ENCODE measurements around the gene SIT1.

SIT1 gene, protein sequence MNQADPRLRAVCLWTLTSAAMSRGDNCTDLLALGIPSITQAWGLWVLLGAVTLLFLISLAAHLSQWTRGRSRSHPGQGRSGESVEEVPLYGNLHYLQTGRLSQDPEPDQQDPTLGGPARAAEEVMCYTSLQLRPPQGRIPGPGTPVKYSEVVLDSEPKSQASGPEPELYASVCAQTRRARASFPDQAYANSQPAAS

DNA sequence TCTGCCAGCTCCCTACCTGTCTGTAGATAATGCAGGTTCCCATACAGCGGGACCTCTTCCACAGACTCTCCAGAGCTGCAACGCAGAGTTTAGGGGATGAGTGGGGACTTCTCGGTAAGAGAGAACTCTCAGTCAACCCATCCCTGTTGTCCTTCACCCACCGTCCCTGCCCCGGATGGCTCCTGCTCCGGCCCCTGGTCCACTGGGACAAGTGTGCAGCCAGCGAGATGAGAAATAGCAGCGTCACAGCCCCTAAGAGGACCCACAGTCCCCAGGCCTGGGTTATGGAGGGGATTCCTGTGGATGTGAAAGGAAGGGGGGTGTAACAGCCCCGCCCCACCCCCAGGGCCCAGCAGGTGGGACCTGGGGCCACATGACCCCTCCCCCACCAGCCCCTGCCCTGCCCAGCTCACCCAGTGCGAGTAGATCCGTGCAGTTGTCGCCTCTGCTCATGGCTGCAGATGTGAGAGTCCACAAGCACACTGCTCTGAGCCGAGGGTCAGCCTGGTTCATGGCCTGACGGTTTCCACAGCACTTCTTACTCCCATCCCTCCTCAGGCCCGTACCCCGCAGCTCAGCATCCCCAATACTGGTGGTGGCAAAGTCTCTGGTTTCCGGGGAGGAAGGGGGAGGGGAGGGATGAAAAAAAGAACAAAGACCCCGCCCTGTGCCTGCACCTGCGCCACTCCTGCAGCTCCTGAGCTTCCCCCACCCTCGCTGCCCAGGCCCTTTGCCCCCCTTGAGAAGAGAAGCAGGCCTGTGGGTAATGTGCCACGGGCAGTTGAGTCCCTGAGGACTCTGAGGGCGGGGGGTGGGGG lies at the start of gene SIT1:
SIT1 (minus strand) TSS at position 591 of the 818 bp plus-strand sequence; CDS start at position 513, 78 bp downstream.
- Histone ChIP-seq H3K36me3 (ENCODE audit: control insufficient read depth in 1 of 2, insufficient read depth in 2 of 2, low read length in 2 of 2) (no peaks in the 10 kb centered on the region), H3K27me3 (ENCODE audit: low read depth, low read length) (no peaks in the 10 kb centered on the region), H3K4me3 (ENCODE audit: low read depth in 1 of 2, low read length in 2 of 2) (no peak within 1 kb of the TSS), H3K27ac (ENCODE audit: low read length) (peak within 1 kb of the TSS; percentile 31), H3K4me1 (ENCODE audit: control insufficient read depth in 1 of 2, insufficient read depth in 2 of 2, low read length in 2 of 2) (peaks cover 5 to 10% of the 10 kb centered on the region in 2 donors), H3K9me3 (ENCODE audit: control insufficient read depth in 1 of 2, low read length in 2 of 2) (no peaks in the 10 kb centered on the region)

- Histone ChIP-seq H3K4me3 (ENCODE audit: low read depth in 1 of 2, low read length in 2 of 2) (no peak overlapping the region), H3K27me3 (ENCODE audit: low read depth, low read length) (no peaks in the 10 kb centered on the region), H3K4me1 (ENCODE audit: control insufficient read depth in 1 of 2, insufficient read depth in 2 of 2, low read length in 2 of 2) (peaks cover 0 to 4% of the 10 kb centered on the region in 2 donors), H3K36me3 (ENCODE audit: control insufficient read depth in 1 of 2, insufficient read depth in 2 of 2, low read length in 2 of 2) (peaks cover 83 to 87% of the 10 kb centered on the region in 2 donors), H3K9me3 (ENCODE audit: control insufficient read depth in 1 of 2, low read length in 2 of 2) (no peaks in the 10 kb centered on the region), H3K27ac (ENCODE audit: low read length) (no peak overlapping the region)
Measured at GRCh38 chr9:35700031-35700430, 49.3 kb upstream of the SIT1 start.

GRCh38 chr9:35698231-35698630 lies 47.5 kb upstream of the SIT1 start:
- no peak overlapping the region for H3K4me3 ChIP-seq (ENCODE audit: low read depth in 1 of 2, low read length in 2 of 2)
- peaks cover 0 to 4% of the 10 kb centered on the region in 2 donors for H3K4me1 ChIP-seq (ENCODE audit: control insufficient read depth in 1 of 2, insufficient read depth in 2 of 2, low read length in 2 of 2)
- H3K36me3 ChIP-seq (ENCODE audit: control insufficient read depth in 1 of 2, insufficient read depth in 2 of 2, low read length in 2 of 2), result peaks cover 66 to 69% of the 10 kb centered on the region in 2 donors
- no peak overlapping the region for H3K27ac ChIP-seq (ENCODE audit: low read length)
- no peaks in the 10 kb centered on the region for H3K9me3 ChIP-seq (ENCODE audit: control insufficient read depth in 1 of 2, low read length in 2 of 2)
- H3K27me3 ChIP-seq (ENCODE audit: low read depth, low read length), result no peaks in the 10 kb centered on the region

GRCh38 chr9:35697486-35697885 lies 46.8 kb upstream of the SIT1 start:
- peaks cover 0 to 4% of the 10 kb centered on the region in 2 donors for H3K4me1 ChIP-seq (ENCODE audit: control insufficient read depth in 1 of 2, insufficient read depth in 2 of 2, low read length in 2 of 2)
- H3K27me3 ChIP-seq (ENCODE audit: low read depth, low read length), result no peaks in the 10 kb centered on the region
- H3K9me3 ChIP-seq (ENCODE audit: control insufficient read depth in 1 of 2, low read length in 2 of 2), result no peaks in the 10 kb centered on the region
- peaks cover 59 to 62% of the 10 kb centered on the region in 2 donors for H3K36me3 ChIP-seq (ENCODE audit: control insufficient read depth in 1 of 2, insufficient read depth in 2 of 2, low read length in 2 of 2)
- peak overlapping the region; percentile 67 for H3K27ac ChIP-seq (ENCODE audit: low read length)
- no peak overlapping the region for H3K4me3 ChIP-seq (ENCODE audit: low read depth in 1 of 2, low read length in 2 of 2)

DNA sequence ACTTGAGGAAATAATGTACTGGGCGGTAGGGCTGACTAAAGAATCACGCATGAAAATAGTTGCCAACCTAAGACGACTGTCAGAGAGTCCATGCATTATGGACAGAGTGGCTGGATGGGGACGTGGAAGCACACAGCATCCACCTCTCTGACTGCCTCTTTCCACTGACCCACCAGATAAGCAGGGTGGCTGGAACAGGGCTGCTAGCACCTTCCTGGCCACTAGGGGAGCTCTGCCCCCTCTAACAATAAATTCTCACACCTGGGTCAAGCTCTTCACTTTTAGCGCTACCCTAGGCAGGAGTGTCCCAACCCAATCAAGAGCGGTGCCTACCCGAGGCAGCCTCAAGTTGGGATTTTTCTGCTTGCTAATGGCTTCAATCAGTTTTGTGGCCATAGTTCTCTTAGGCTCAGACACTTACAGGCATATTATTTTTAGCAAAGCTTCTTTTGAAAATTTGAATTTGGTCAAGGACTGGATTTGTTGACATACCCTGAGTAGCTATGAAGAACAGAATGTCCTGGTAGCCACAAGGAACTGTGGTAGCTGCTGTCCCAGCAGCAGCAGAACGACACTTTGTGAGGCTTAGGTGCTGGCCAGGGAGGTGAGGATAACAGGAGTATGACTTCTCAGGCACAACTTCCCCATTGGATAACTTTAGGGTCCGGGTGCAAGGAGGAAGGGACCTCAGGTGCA lies 45.9 kb upstream of the SIT1 start:
- Histone ChIP-seq H3K4me3 (ENCODE audit: low read depth in 1 of 2, low read length in 2 of 2) (no peak overlapping the region), H3K36me3 (ENCODE audit: control insufficient read depth in 1 of 2, insufficient read depth in 2 of 2, low read length in 2 of 2) (peaks cover 53 to 54% of the 10 kb centered on the region in 2 donors), H3K4me1 (ENCODE audit: control insufficient read depth in 1 of 2, insufficient read depth in 2 of 2, low read length in 2 of 2) (peaks cover 0 to 4% of the 10 kb centered on the region in 2 donors), H3K27ac (ENCODE audit: low read length) (peak overlapping the region; percentile 67), H3K9me3 (ENCODE audit: control insufficient read depth in 1 of 2, low read length in 2 of 2) (no peaks in the 10 kb centered on the region), H3K27me3 (ENCODE audit: low read depth, low read length) (no peaks in the 10 kb centered on the region)

DNA sequence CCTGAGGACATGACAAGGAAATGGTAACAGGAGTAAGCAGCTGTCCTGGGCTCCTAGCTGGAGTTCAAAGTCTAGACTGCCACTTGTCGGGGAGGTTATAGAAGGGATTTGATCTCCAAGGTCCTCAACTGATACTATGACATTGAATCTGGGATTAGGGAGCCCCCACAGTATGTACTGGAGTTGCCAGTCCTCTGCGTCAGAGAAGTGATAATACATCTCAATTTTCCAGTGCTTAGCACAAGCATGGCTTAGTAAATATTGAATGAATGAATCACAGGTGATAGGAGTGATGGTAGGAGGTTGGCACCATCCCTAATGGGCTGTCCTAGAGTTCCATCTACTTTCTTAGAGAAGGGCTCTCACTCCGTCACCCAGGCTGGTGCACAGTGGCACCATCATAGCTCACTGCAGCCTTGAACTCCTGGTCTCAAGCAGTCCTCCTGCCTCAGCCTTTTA lies 45.2 kb upstream of the SIT1 start:
- Histone ChIP-seq H3K4me3 (ENCODE audit: low read depth in 1 of 2, low read length in 2 of 2) (no peak overlapping the region), H3K27me3 (ENCODE audit: low read depth, low read length) (no peaks in the 10 kb centered on the region), H3K9me3 (ENCODE audit: control insufficient read depth in 1 of 2, low read length in 2 of 2) (no peaks in the 10 kb centered on the region), H3K4me1 (ENCODE audit: control insufficient read depth in 1 of 2, insufficient read depth in 2 of 2, low read length in 2 of 2) (peaks cover 0 to 8% of the 10 kb centered on the region in 2 donors), H3K36me3 (ENCODE audit: control insufficient read depth in 1 of 2, insufficient read depth in 2 of 2, low read length in 2 of 2) (peaks cover 46 to 48% of the 10 kb centered on the region in 2 donors), H3K27ac (ENCODE audit: low read length) (peak overlapping the region; percentile 67)

GRCh38 chr9:35691757-35692301 lies 41.1 kb upstream of the SIT1 start:
- no peaks in the 10 kb centered on the region for H3K27me3 ChIP-seq (ENCODE audit: low read depth, low read length)
- H3K4me3 ChIP-seq (ENCODE audit: low read depth in 1 of 2, low read length in 2 of 2), result peak overlapping the region in 1 of 2 donors; percentile 78
- peaks cover 0 to 8% of the 10 kb centered on the region in 2 donors for H3K4me1 ChIP-seq (ENCODE audit: control insufficient read depth in 1 of 2, insufficient read depth in 2 of 2, low read length in 2 of 2)
- H3K36me3 ChIP-seq (ENCODE audit: control insufficient read depth in 1 of 2, insufficient read depth in 2 of 2, low read length in 2 of 2), result peaks cover 6 to 18% of the 10 kb centered on the region in 2 donors
- H3K9me3 ChIP-seq (ENCODE audit: control insufficient read depth in 1 of 2, low read length in 2 of 2), result no peaks in the 10 kb centered on the region
- peak overlapping the region; percentile 97 for H3K27ac ChIP-seq (ENCODE audit: low read length)

GRCh38 chr9:35691334-35691650 lies 40.6 kb upstream of the SIT1 start:
- peaks cover 0 to 9% of the 10 kb centered on the region in 2 donors for H3K4me1 ChIP-seq (ENCODE audit: control insufficient read depth in 1 of 2, insufficient read depth in 2 of 2, low read length in 2 of 2)
- peak overlapping the region; percentile 65 to 78 for H3K4me3 ChIP-seq (ENCODE audit: low read depth in 1 of 2, low read length in 2 of 2)
- H3K27ac ChIP-seq (ENCODE audit: low read length), result peak overlapping the region; percentile 97
- H3K9me3 ChIP-seq (ENCODE audit: control insufficient read depth in 1 of 2, low read length in 2 of 2), result no peaks in the 10 kb centered on the region
- H3K27me3 ChIP-seq (ENCODE audit: low read depth, low read length), result no peaks in the 10 kb centered on the region
- H3K36me3 ChIP-seq (ENCODE audit: control insufficient read depth in 1 of 2, insufficient read depth in 2 of 2, low read length in 2 of 2), result peaks cover 4 to 18% of the 10 kb centered on the region in 2 donors

- Histone ChIP-seq H3K27ac (ENCODE audit: low read length) (peak overlapping the region; percentile 97), H3K9me3 (ENCODE audit: control insufficient read depth in 1 of 2, low read length in 2 of 2) (no peaks in the 10 kb centered on the region), H3K36me3 (ENCODE audit: control insufficient read depth in 1 of 2, insufficient read depth in 2 of 2, low read length in 2 of 2) (peaks cover 2 to 17% of the 10 kb centered on the region in 2 donors), H3K4me3 (ENCODE audit: low read depth in 1 of 2, low read length in 2 of 2) (peak overlapping the region; percentile 65 to 78), H3K27me3 (ENCODE audit: low read depth, low read length) (no peaks in the 10 kb centered on the region), H3K4me1 (ENCODE audit: control insufficient read depth in 1 of 2, insufficient read depth in 2 of 2, low read length in 2 of 2) (peaks cover 0 to 7% of the 10 kb centered on the region in 2 donors)
Measured at GRCh38 chr9:35690614-35691333, 40.0 kb upstream of the SIT1 start.

DNA sequence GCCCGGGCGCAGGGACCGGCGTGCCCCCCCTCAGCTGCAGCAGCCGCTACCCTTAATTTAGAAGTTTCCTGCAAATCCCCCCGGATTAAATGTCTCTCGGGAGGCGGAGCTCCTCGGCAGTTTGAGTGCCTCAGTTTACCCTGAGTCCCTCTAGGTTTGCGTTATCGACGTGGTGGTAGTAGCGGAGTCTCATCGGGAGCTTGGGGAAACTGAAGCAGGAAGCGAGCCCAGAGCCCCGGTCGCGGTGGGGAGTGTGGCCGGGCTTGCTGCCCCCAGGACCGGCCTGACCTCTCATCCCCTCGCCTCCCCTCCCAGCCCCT lies 39.5 kb upstream of the SIT1 start:
- H3K9me3 ChIP-seq (ENCODE audit: control insufficient read depth in 1 of 2, low read length in 2 of 2), result no peaks in the 10 kb centered on the region
- no peaks in the 10 kb centered on the region for H3K27me3 ChIP-seq (ENCODE audit: low read depth, low read length)
- H3K27ac ChIP-seq (ENCODE audit: low read length), result peak overlapping the region; percentile 74
- peaks cover 0 to 22% of the 10 kb centered on the region in 2 donors for H3K36me3 ChIP-seq (ENCODE audit: control insufficient read depth in 1 of 2, insufficient read depth in 2 of 2, low read length in 2 of 2)
- peaks cover 0 to 12% of the 10 kb centered on the region in 2 donors for H3K4me1 ChIP-seq (ENCODE audit: control insufficient read depth in 1 of 2, insufficient read depth in 2 of 2, low read length in 2 of 2)
- H3K4me3 ChIP-seq (ENCODE audit: low read depth in 1 of 2, low read length in 2 of 2), result peak overlapping the region; percentile 56 to 78

All from muscle layer of duodenum (tissue), 2 donors.